Measurements from ENCODE around the gene AACS. TPM values are rescaled to one million over a fixed set of nuclear protein-coding genes. Genes with fewer than 3 reads are reported as not detected.

AACS gene
- total and polyA plus RNA-seq, 2 donors (not counting 1 experiment from before 2014, with no cell fraction given): 6.1 to 20.8 TPM

DNA sequence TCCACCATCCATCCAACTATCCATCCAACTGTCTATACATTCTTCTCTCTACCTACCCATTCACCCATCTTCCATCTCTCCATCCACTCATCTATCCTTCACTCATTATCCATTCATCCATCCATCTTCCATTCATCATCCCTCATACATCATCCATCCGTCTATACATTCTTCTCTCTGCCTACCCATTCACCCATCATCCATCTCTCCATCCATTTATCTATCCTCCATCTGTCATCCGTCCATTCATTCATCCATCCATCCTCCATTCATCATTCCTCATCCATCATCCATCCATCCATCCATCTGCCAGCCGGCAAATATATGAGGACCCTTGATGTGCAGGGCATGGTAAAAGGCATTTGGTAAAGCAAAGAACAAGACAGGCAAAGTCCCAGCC is 25.2 kb downstream of the AACS start:
- no peaks in the 10 kb centered on the region for H3K4me1 Mint-ChIP-seq
- H3K36me3 ChIP-seq (replicated peaks in 1 of 2; ENCODE audit: control extremely low read depth in 1 of 2, control insufficient read depth in 1 of 2, extremely low read depth in 1 of 2, insufficient read depth in 2 of 2, low read length in 1 of 2): peaks cover 0 to 6% of the 10 kb centered on the region in 2 experiments
- no peak for ATAC-seq (ENCODE audit: low read depth)

DNA sequence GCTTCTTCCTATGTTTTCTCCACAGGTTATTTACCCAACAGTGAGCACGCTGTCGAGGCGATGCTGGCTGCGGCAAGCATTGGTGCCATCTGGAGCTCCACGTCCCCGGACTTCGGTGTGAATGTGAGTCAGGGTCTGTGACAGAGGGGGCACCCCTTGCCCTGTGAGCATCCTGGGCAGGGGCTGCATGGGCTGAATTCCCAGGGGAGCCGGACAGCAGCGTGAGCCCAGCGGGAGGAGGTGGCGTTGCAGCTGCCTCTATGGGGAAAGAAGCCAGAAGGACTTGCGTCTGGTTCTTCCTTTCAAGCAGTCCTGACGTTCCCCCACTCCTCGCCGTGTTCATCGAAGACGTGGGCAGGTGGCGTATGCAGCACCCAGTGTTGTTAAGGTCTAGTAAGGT is 26.2 kb downstream of the AACS start:
- Histone ChIP-seq H3K79me2 (ENCODE audit: control insufficient read depth, insufficient read depth, low read length) (no peaks in the 10 kb centered on the region), H3K27me3 (replicated peaks in 1 of 4; ENCODE audit: control extremely low read depth in 1 of 4, control insufficient read depth in 3 of 4, insufficient read depth in 4 of 4, low read length in 3 of 4) (no peaks in the 10 kb centered on the region), H4K20me1 (ENCODE audit: control insufficient read depth, insufficient read depth, low read length, poor library complexity, severe bottlenecking) (no peaks in the 10 kb centered on the region), H3K4me2 (replicated peaks; ENCODE audit: low read depth, low read length, poor library complexity, severe bottlenecking) (no peak overlapping the region), H2AFZ (ENCODE audit: insufficient read depth, low read depth, low read length, poor library complexity, severe bottlenecking) (no peak overlapping the region), H3K9me3 (ENCODE audit: control extremely low read depth in 1 of 3, control insufficient read depth in 2 of 3, insufficient read depth in 1 of 3, low read length in 2 of 3) (no peaks in the 10 kb centered on the region), H3K4me3 (ENCODE audit: control extremely low read depth in 1 of 5, extremely low read depth in 1 of 5, insufficient read depth in 1 of 5, low read depth in 2 of 5, low read length in 4 of 5) (no peak overlapping the region), H3K36me3 (replicated peaks in 1 of 2; ENCODE audit: control extremely low read depth in 1 of 2, control insufficient read depth in 1 of 2, extremely low read depth in 1 of 2, insufficient read depth in 2 of 2, low read length in 1 of 2) (peaks cover 0 to 6% of the 10 kb centered on the region in 2 experiments), H3K4me1 (ENCODE audit: control insufficient read depth in 2 of 2, insufficient read depth in 2 of 2, low read length in 2 of 2) (no peaks in the 10 kb centered on the region), H3K27ac (ENCODE audit: low read length in 2 of 2) (no peak overlapping the region), H3K9ac (ENCODE audit: low read length) (no peak overlapping the region)
- Mint-ChIP-seq H3K27ac (no peak overlapping the region), H3K4me3 (no peak overlapping the region), H3K9me3 (ENCODE audit: insufficient read depth) (no peaks in the 10 kb centered on the region), H3K27me3 (no peaks in the 10 kb centered on the region), H3K4me1 (no peaks in the 10 kb centered on the region)
- 99% methylated on average over 16 of the region's 18 CpGs for WGBS (ENCODE audit: insufficient coverage)
- TF ChIP-seq EZH2 (IDR thresholded peaks at IDR 0.05; ENCODE audit: borderline replicate concordance, insufficient read depth, low read depth, low read length, poor library complexity, severe bottlenecking): no peak
- TF ChIP-seq, protein P1, sequence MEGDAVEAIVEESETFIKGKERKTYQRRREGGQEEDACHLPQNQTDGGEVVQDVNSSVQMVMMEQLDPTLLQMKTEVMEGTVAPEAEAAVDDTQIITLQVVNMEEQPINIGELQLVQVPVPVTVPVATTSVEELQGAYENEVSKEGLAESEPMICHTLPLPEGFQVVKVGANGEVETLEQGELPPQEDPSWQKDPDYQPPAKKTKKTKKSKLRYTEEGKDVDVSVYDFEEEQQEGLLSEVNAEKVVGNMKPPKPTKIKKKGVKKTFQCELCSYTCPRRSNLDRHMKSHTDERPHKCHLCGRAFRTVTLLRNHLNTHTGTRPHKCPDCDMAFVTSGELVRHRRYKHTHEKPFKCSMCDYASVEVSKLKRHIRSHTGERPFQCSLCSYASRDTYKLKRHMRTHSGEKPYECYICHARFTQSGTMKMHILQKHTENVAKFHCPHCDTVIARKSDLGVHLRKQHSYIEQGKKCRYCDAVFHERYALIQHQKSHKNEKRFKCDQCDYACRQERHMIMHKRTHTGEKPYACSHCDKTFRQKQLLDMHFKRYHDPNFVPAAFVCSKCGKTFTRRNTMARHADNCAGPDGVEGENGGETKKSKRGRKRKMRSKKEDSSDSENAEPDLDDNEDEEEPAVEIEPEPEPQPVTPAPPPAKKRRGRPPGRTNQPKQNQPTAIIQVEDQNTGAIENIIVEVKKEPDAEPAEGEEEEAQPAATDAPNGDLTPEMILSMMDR (IDR thresholded peaks at IDR 0.05): no peak
- intact Hi-C loops (cut with micrococcal nuclease): no loop called here
- CTCF ChIA-PET: no interaction called here
- POLR2A ChIA-PET: no interaction called here
- ATAC-seq (ENCODE audit: low read depth): no peak
- no peak for DNase-seq

More for the DNA sequence above, 25.2 kb downstream of the AACS start:
- H3K4me3 Mint-ChIP-seq: no peak overlapping the region
- H3K27me3 Mint-ChIP-seq: no peaks in the 10 kb centered on the region
- no peak overlapping the region for H3K9ac ChIP-seq (ENCODE audit: low read length)
- TF ChIP-seq, protein P1 (IDR thresholded peaks at IDR 0.05): no peak
- no peak for TF ChIP-seq EZH2 (IDR thresholded peaks at IDR 0.05; ENCODE audit: borderline replicate concordance, insufficient read depth, low read depth, low read length, poor library complexity, severe bottlenecking)
- ChIA-PET CTCF (no interaction called here), POLR2A (no interaction called here)
- no peak overlapping the region for H2AFZ ChIP-seq (ENCODE audit: insufficient read depth, low read depth, low read length, poor library complexity, severe bottlenecking)
- H3K4me2 ChIP-seq (replicated peaks; ENCODE audit: low read depth, low read length, poor library complexity, severe bottlenecking): no peak overlapping the region
- intact Hi-C loops (cut with micrococcal nuclease): no loop called here
- no peak overlapping the region for H3K27ac ChIP-seq (ENCODE audit: low read length in 2 of 2)
- H3K27me3 ChIP-seq (replicated peaks in 1 of 4; ENCODE audit: control extremely low read depth in 1 of 4, control insufficient read depth in 3 of 4, insufficient read depth in 4 of 4, low read length in 3 of 4): no peaks in the 10 kb centered on the region
- no peak for DNase-seq
- no peaks in the 10 kb centered on the region for H3K9me3 Mint-ChIP-seq (ENCODE audit: insufficient read depth)
- H3K27ac Mint-ChIP-seq: no peak overlapping the region
- 100% methylated on average over 1 of the region's 3 CpGs for WGBS (ENCODE audit: insufficient coverage)
- H3K9me3 ChIP-seq (ENCODE audit: control extremely low read depth in 1 of 3, control insufficient read depth in 2 of 3, insufficient read depth in 1 of 3, low read length in 2 of 3): no peaks in the 10 kb centered on the region
- H3K79me2 ChIP-seq (ENCODE audit: control insufficient read depth, insufficient read depth, low read length): no peaks in the 10 kb centered on the region
- no peaks in the 10 kb centered on the region for H3K4me1 ChIP-seq (ENCODE audit: control insufficient read depth in 2 of 2, insufficient read depth in 2 of 2, low read length in 2 of 2)
- H4K20me1 ChIP-seq (ENCODE audit: control insufficient read depth, insufficient read depth, low read length, poor library complexity, severe bottlenecking): no peaks in the 10 kb centered on the region
- no peak overlapping the region for H3K4me3 ChIP-seq (ENCODE audit: control extremely low read depth in 1 of 5, extremely low read depth in 1 of 5, insufficient read depth in 1 of 5, low read depth in 2 of 5, low read length in 4 of 5)
